Effector CD4-positive, alpha-beta T cell (primary cell): ENCODE measurements around the gene NCK2.

Experiments used
- DNase-seq: peaks from one replicate; pipeline ENCODE4 v3.0.0-alpha.2; 2020

Gene NCK2

GRCh38 chr2:105854972-105855371, 110.3 kb downstream of the NCK2 start:
- DNase-seq: no peak

- DNase-seq: no peak
Observed at GRCh38 chr2:105856581-105856980, 111.9 kb downstream of the NCK2 start.

GRCh38 chr2:105857076-105857740, 112.5 kb downstream of the NCK2 start:
- peak; percentile 27 for DNase-seq

- no peak for DNase-seq
Observed at GRCh38 chr2:105858868-105859693, 114.4 kb downstream of the NCK2 start.

- DNase-seq: no peak
Observed at GRCh38 chr2:105859694-105859951, 114.9 kb downstream of the NCK2 start.

GRCh38 chr2:105860567-105860966, 115.9 kb downstream of the NCK2 start:
- DNase-seq: no peak

- no peak for DNase-seq
Observed at GRCh38 chr2:105861200-105861599, 116.5 kb downstream of the NCK2 start.

GRCh38 chr2:105862843-105863242, 118.1 kb downstream of the NCK2 start:
- no peak for DNase-seq

GRCh38 chr2:105864262-105864661, 119.5 kb downstream of the NCK2 start:
- no peak for DNase-seq

GRCh38 chr2:105865222-105865913, 120.7 kb downstream of the NCK2 start:
- no peak for DNase-seq

- DNase-seq: no peak
Observed at GRCh38 chr2:105866216-105867185, 121.8 kb downstream of the NCK2 start.

- DNase-seq: no peak
Observed at GRCh38 chr2:105867587-105867986, 122.9 kb downstream of the NCK2 start.

- DNase-seq: no peak
Observed at GRCh38 chr2:105868060-105868459, 123.3 kb downstream of the NCK2 start.

- DNase-seq: no peak
Observed at GRCh38 chr2:105869341-105869740, 124.6 kb downstream of the NCK2 start.

- DNase-seq: no peak
Observed at GRCh38 chr2:105870062-105870461, 125.3 kb downstream of the NCK2 start.

GRCh38 chr2:105870858-105871257, 126.1 kb downstream of the NCK2 start:
- DNase-seq: no peak

- no peak for DNase-seq
Observed at GRCh38 chr2:105872142-105872728, 127.5 kb downstream of the NCK2 start.

- no peak for DNase-seq
Observed at GRCh38 chr2:105872830-105873229, 128.1 kb downstream of the NCK2 start.

GRCh38 chr2:105873281-105873680, 128.6 kb downstream of the NCK2 start:
- no peak for DNase-seq

GRCh38 chr2:105873721-105874120, 129.0 kb downstream of the NCK2 start:
- peak; percentile 42 for DNase-seq

GRCh38 chr2:105874466-105874865, 129.8 kb downstream of the NCK2 start:
- no peak for DNase-seq

GRCh38 chr2:105875241-105875640, 130.5 kb downstream of the NCK2 start:
- DNase-seq: no peak
